Thyroid gland (tissue), 4 donors: ENCODE data around the gene SF1. TPM values are rescaled to one million over a fixed set of nuclear protein-coding genes. Genes with fewer than 3 reads are reported as not detected.

Experiments used
- DNase-seq, 2 donors: peaks; one replicate each; pipeline ENCODE4 v3.0.0-alpha.2; 2019
- H3K27ac ChIP-seq, 3 donors: fragments of 200-600 bp; sonication (generic); 1 replicate in 2 of 3; 2 replicates in 1 of 3; pipeline ENCODE4 v1.5.1; 2016 to 2019; ENCODE audit warnings: mild to moderate bottlenecking in 1 of 3, moderate library complexity in 1 of 3
- H3K27me3 ChIP-seq: fragments of 200-600 bp; sonication (generic); one replicate; pipeline ENCODE4 v1.5.1; 2019
- H3K36me3 ChIP-seq, 2 donors: fragments of 200-600 bp; sonication (generic); one replicate each; pipeline ENCODE4 v1.5.1; 2016 to 2019
- H3K4me1 ChIP-seq, 2 donors: fragments of 200-600 bp; sonication (generic); one replicate each; pipeline ENCODE4 v1.5.1; 2017 to 2019
- H3K4me3 ChIP-seq, 3 donors: fragments of 200-600 bp; sonication (generic); replicated peaks in 1 of 3; 1 replicate in 2 of 3; 2 replicates in 1 of 3; pipeline ENCODE4 v1.5.1; 2016; ENCODE audit warnings: mild to moderate bottlenecking in 1 of 3
- H3K9me3 ChIP-seq: fragments of 200-600 bp; sonication (generic); one replicate; pipeline ENCODE4 v1.5.1; 2017
- POLR2A ChIP-seq, 2 donors: fragments of 450-650 bp; IDR thresholded peaks; one replicate each; pipeline ENCODE4 v1.6.1; 2017; ENCODE audit warnings: antibody characterized with exemption in 2 of 2, mild to moderate bottlenecking in 2 of 2, moderate library complexity in 1 of 2
- WGBS, 2 donors: methylation state at CpG; one replicate each; pipeline ENCODE4 v1.1.5; 2017; 5-methylcytosine and 5-hydroxymethylcytosine counted together
- intact Hi-C: fragments of 100-400 bp; cut with DNase I; formaldehyde crosslinking; loops from one replicate; pipeline ENCODE4 v1.15.1; 2023
- total RNA-seq, 4 donors: library from RNA; depleted of rRNA; stranded (reverse); fragments of >200 nt; gene quantifications; one replicate each; pipeline ENCODE4 v1.2.3, GENCODE V29; 2016
- TF ChIP-seq, protein P1 (sequence below), 6 experiments: fragments of 200-600 bp in 3 of 6; fragments of 450-650 bp in 3 of 6; sonication (generic) in 3 of 6; IDR thresholded peaks; one replicate each; pipeline ENCODE4 v1.5.1; 2016 to 2019; ENCODE audit warnings: antibody characterized with exemption in 6 of 6, mild to moderate bottlenecking in 2 of 6, inconsistent platforms in 1 of 6, moderate library complexity in 1 of 6

The SF1 gene
- total RNA-seq, 4 donors from 2014 or later = 171 to 419 (median 297) TPM

DNA sequence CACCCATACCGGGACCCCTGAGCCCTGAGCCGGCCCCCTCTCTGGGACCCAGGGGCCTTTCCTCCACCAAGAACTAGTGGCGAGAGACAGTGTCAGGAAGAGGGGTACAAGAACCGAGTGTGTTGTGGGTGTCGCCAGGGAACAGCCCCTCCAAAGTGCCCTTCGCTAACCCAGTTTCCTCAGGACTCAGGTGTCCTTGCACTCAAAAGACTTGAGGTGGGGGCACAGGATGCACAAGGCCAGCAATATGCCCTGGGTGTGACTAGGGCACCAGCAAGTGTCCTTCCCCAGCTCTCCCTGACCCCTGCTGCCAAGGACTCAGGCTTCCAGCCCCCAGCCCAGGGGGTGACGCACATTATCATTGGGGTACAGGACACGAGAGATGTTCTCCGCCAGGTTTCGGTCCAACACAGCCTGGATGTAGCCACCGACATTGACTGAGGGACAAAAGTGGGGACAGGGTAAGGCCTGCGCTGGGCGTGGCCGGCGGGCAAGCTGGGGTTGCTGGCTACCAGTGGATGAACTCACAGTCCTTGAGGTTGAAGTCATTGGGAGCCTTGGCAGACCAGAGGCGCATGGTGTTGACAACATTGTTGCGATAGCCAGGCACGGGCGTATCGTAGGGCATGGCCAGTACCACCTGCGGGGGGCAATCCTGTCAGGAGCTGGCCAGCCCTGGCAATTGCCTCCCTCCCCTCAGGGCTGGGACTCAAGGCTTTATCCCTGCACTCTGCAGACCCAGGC is 23.3 kb downstream of the SF1 start:
- Histone ChIP-seq H3K27me3 (no peaks in the 10 kb centered on the region), H3K4me1 (peaks cover 21 to 26% of the 10 kb centered on the region in 2 donors), H3K27ac (no peak overlapping the region), H3K9me3 (no peaks in the 10 kb centered on the region), H3K36me3 (no peaks in the 10 kb centered on the region), H3K4me3 (no peak overlapping the region)
- WGBS, 2 donors = 95% methylated on average over 14 to 20 of the region's 21 CpGs
- intact Hi-C loops = no loop called here
- TF ChIP-seq POLR2A (IDR thresholded peaks at IDR 0.05) = no peak
- no peak for DNase-seq

DNA sequence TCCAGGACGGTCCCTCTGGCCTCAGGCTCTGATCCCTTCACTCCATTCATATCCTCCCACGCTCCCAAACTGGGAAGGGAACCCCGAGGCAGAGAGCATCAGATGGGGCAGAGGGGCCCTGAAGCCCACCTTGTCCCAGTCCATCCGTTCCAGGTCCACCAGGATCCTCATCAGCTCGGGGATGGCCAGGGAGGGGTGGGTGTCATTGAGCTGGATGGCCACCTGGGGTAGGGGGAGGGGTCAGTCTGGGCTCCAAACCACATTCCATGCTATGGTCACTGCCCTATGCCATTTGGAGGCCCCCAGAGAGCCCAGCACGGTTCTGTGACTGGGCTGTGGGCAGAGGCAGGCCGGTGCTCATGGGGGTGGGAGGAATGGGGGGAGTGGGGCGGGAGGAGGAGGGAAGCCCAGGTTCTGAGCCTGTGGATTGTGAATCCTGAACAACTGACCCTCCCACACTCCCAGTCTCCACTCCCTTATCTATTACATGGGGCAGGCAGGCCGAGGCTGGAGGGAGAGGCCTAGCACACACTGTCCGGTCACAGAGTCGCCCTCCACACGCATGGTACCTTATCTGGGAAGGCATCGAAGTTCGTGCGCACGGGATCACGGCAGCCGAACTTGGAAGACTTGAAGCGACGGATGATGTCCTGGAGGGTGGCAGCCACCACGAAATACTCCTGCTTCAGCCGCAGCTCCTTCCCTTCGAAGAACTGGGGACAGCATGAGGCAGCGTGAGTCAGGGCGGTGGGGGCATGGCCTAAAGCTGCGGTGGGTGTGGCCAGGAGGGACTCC is 24.0 kb downstream of the SF1 start:
- intact Hi-C loops = no loop called here
- 86 to 90% methylated on average over 23 to 24 of the region's 26 CpGs for WGBS, 2 donors
- H3K27me3 ChIP-seq = no peaks in the 10 kb centered on the region
- H3K4me3 ChIP-seq = no peak overlapping the region
- no peak for DNase-seq
- no peaks in the 10 kb centered on the region for H3K9me3 ChIP-seq
- no peaks in the 10 kb centered on the region for H3K36me3 ChIP-seq
- H3K27ac ChIP-seq = no peak overlapping the region
- H3K4me1 ChIP-seq = peaks cover 16 to 19% of the 10 kb centered on the region in 2 donors
- TF ChIP-seq, protein P1, sequence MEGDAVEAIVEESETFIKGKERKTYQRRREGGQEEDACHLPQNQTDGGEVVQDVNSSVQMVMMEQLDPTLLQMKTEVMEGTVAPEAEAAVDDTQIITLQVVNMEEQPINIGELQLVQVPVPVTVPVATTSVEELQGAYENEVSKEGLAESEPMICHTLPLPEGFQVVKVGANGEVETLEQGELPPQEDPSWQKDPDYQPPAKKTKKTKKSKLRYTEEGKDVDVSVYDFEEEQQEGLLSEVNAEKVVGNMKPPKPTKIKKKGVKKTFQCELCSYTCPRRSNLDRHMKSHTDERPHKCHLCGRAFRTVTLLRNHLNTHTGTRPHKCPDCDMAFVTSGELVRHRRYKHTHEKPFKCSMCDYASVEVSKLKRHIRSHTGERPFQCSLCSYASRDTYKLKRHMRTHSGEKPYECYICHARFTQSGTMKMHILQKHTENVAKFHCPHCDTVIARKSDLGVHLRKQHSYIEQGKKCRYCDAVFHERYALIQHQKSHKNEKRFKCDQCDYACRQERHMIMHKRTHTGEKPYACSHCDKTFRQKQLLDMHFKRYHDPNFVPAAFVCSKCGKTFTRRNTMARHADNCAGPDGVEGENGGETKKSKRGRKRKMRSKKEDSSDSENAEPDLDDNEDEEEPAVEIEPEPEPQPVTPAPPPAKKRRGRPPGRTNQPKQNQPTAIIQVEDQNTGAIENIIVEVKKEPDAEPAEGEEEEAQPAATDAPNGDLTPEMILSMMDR (IDR thresholded peaks at IDR 0.05) = no peak
- no peak for TF ChIP-seq POLR2A (IDR thresholded peaks at IDR 0.05)

GRCh38 chr11:64753380-64754123 is 24.8 kb downstream of the SF1 start:
- Histone ChIP-seq H3K27ac (no peak overlapping the region), H3K27me3 (no peaks in the 10 kb centered on the region), H3K36me3 (no peaks in the 10 kb centered on the region), H3K9me3 (no peaks in the 10 kb centered on the region), H3K4me1 (peaks cover 11% of the 10 kb centered on the region in 2 donors), H3K4me3 (no peak overlapping the region)
- WGBS, 2 donors = 94 to 95% methylated on average over 30 to 33 of the region's 43 CpGs
- no peak for DNase-seq
- no peak for TF ChIP-seq POLR2A (IDR thresholded peaks at IDR 0.05)
- TF ChIP-seq, protein P1 (IDR thresholded peaks at IDR 0.05) = no peak
- intact Hi-C loops = no loop called here

- no peak for TF ChIP-seq POLR2A (IDR thresholded peaks at IDR 0.05)
- TF ChIP-seq, protein P1 (IDR thresholded peaks at IDR 0.05) = no peak
- Histone ChIP-seq H3K27ac (no peak overlapping the region), H3K4me1 (peaks cover 10 to 11% of the 10 kb centered on the region in 2 donors), H3K9me3 (no peaks in the 10 kb centered on the region), H3K4me3 (no peak overlapping the region), H3K36me3 (no peaks in the 10 kb centered on the region), H3K27me3 (no peaks in the 10 kb centered on the region)
- intact Hi-C loops = no loop called here
- WGBS, 2 donors = 95 to 99% methylated on average over 4 of the region's 7 CpGs
- no peak for DNase-seq
Observed at GRCh38 chr11:64753019-64753379, 25.3 kb downstream of the SF1 start.

DNA sequence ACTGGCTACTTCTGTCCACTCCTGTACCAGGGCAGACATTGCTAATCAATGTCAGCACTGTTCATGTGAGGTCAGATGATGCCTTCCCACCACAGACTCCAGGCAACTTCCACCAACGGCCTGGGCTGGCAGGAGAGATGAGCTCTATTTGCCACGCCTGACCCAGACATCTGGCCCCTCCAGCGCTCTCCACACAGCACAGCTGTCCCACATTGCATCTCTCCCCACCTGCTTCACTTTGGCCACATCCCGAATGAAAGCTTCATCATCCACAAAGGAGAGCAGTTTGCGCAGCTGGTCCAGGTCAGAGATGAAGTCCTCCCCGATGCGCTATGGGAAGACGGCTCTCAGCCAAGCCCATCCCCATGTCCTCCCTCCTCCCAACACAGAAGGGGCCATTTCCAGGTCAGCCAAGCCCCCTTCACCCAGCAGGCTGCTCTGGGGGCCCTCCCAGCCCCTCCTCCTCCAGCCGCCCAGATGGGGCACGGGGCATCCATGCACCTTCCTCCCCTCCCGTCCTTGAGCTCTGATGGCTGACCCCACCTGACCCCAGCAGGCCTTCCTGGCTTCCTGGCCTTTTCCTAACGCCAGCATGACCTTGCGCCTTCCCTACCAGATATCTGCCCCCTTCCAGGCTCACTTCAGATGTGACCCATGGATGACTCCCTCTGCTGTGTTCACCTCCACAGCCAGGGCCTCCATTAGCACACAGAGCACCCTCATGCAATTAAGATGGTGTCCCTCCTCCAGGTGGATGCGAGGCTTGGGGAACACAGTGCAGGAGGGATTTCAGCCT is 26.0 kb downstream of the SF1 start:
- intact Hi-C loops = no loop called here
- Histone ChIP-seq H3K4me3 (no peak overlapping the region), H3K4me1 (peaks cover 12 to 13% of the 10 kb centered on the region in 2 donors), H3K27ac (no peak overlapping the region), H3K36me3 (no peaks in the 10 kb centered on the region), H3K9me3 (no peaks in the 10 kb centered on the region), H3K27me3 (no peaks in the 10 kb centered on the region)
- WGBS, 2 donors = 91 to 93% methylated on average over 13 to 14 of the region's 14 CpGs
- no peak for DNase-seq
- TF ChIP-seq, protein P1 (IDR thresholded peaks at IDR 0.05) = no peak
- no peak for TF ChIP-seq POLR2A (IDR thresholded peaks at IDR 0.05)
